HCT116 (cell line): ENCODE data around the gene OPCML. TPM values are rescaled to one million over a fixed set of nuclear protein-coding genes. Genes with fewer than 3 reads are reported as not detected.

ENCODE experiments used
- ATAC-seq: fragments of 200-7000 bp; cut with Tn5 transposase; 2 replicates; pipeline ENCODE4 v1.9.1; 2020; ENCODE audit warnings: mild to moderate bottlenecking, moderate library complexity
- BruUV-seq: library from RNA; stranded (reverse); fragments of 400-500 nt; replicated peaks from 2 replicates; lab custom pipeline; 2021; lab: Mats Ljungman, UMichigan
- CTCF ChIA-PET: fragments of 300-600 bp; sonication (Branson Sonifier 250); formaldehyde crosslinking; loops from one replicate; lab custom pipeline; 2021; ENCODE audit warnings: antibody characterized with exemption; lab: Charles Lee
- POLR2A ChIA-PET: fragments of 300-600, 350-600 bp; sonication (Branson Sonifier 250); formaldehyde crosslinking; loops from one replicate; lab custom pipeline; 2021; ENCODE audit warnings: antibody characterized with exemption; lab: Charles Lee
- RAD21 ChIA-PET, 2 experiments: fragments of 300-600 bp; sonication (Branson Sonifier 250); formaldehyde crosslinking; loops; one replicate each; lab custom pipeline; 2023; ENCODE audit warnings: low total read pairs in 2 of 2; ENCODE audit not compliant: uncharacterized antibody in 2 of 2, unreplicated experiment in 2 of 2, low non-redundant PET in 1 of 2; lab: Charles Lee
- DNase-seq: peaks from one replicate; pipeline ENCODE4 v3.0.0-alpha.2; 2010; ENCODE audit warnings: low read depth, low spot score
- H2AFZ ChIP-seq: fragments of 200-600 bp; shearing (Covaris generic), sonication (generic); 2 replicates; pipeline ENCODE4 v1.6.1; 2017; ENCODE audit warnings: low read depth, mixed run types, mixed read lengths, antibody characterized with exemption, low read length; ENCODE audit not compliant: poor library complexity, severe bottlenecking
- H3K27ac ChIP-seq: 2 replicates; pipeline ENCODE4 v1.5.1; 2012; ENCODE audit warnings: low read depth, low read length
- H3K27me3 ChIP-seq: fragments of 200-600 bp; sonication (generic); 2 replicates; pipeline ENCODE4 v1.6.1; 2016; ENCODE audit warnings: mixed run types, low read length, mixed read lengths; ENCODE audit not compliant: insufficient read depth
- H3K36me3 ChIP-seq, 2 experiments: fragments of 200-500 bp in 1 of 2; fragments of 200-600 bp in 1 of 2; sonication (Bioruptor generic) in 1 of 2; sonication (generic) in 1 of 2; 2 replicates each; pipeline versions ENCODE4 v1.5.1 to v1.6.1; 2014 to 2016; ENCODE audit warnings: low read length in 2 of 2, inconsistent platforms in 1 of 2, mixed read lengths in 1 of 2, mixed run types in 1 of 2; ENCODE audit not compliant: insufficient read depth in 2 of 2, control insufficient read depth in 1 of 2
- H3K4me1 ChIP-seq, 2 experiments: fragments of 200-600 bp in 1 of 2; sonication (generic) in 1 of 2; 2 replicates each; pipeline versions ENCODE4 v1.5.1 to v1.6.1; 2012 to 2017; ENCODE audit warnings: low read length in 2 of 2, inconsistent platforms in 1 of 2, mild to moderate bottlenecking in 1 of 2, mixed read lengths in 1 of 2, mixed run types in 1 of 2, moderate library complexity in 1 of 2; ENCODE audit not compliant: insufficient read depth in 2 of 2, control insufficient read depth in 1 of 2
- H3K4me2 ChIP-seq: fragments of 200-600 bp; sonication (generic); 2 replicates; pipeline ENCODE4 v1.6.1; 2017; ENCODE audit warnings: mixed run types, low read length, mixed read lengths
- H3K4me3 ChIP-seq, 2 experiments: fragments of 200-600 bp in 1 of 2; sonication (generic) in 1 of 2; replicated peaks in 1 of 2; 2 replicates each; pipeline ENCODE4 v1.5.1; 2011 to 2016; ENCODE audit warnings: low read length in 2 of 2, control low read depth in 1 of 2, low read depth in 1 of 2, mild to moderate bottlenecking in 1 of 2, mixed read lengths in 1 of 2, mixed run types in 1 of 2
- H3K79me2 ChIP-seq: fragments of 200-600 bp; sonication (generic); 2 replicates; pipeline ENCODE4 v1.6.1; 2017; ENCODE audit warnings: mild to moderate bottlenecking, mixed run types, low read length, moderate library complexity, mixed read lengths; ENCODE audit not compliant: insufficient read depth
- H3K9ac ChIP-seq: fragments of 200-600 bp; sonication (generic); 2 replicates; pipeline ENCODE4 v1.6.1; 2016; ENCODE audit warnings: low read length, mixed read lengths
- H3K9me2 ChIP-seq: fragments of 200-600 bp; sonication (generic), shearing (Covaris generic); 2 replicates; pipeline ENCODE4 v1.6.1; 2017; ENCODE audit warnings: mixed run types, mild to moderate bottlenecking, moderate library complexity; ENCODE audit not compliant: insufficient read depth
- H3K9me3 ChIP-seq, 2 experiments: fragments of 200-500 bp in 1 of 2; fragments of 200-600 bp in 1 of 2; sonication (Bioruptor generic) in 1 of 2; sonication (generic) in 1 of 2; 2 replicates each; pipeline ENCODE4 v1.6.1; 2014 to 2017; ENCODE audit warnings: low read length in 2 of 2, mixed read lengths in 2 of 2, inconsistent platforms in 1 of 2, low read depth in 1 of 2, mild to moderate bottlenecking in 1 of 2, mixed run types in 1 of 2, moderate library complexity in 1 of 2; ENCODE audit not compliant: control insufficient read depth in 1 of 2, insufficient read depth in 1 of 2
- H4K20me1 ChIP-seq: fragments of 200-600 bp; sonication (generic), shearing (Covaris generic); 2 replicates; pipeline ENCODE4 v1.6.1; 2017; ENCODE audit warnings: mixed run types, mild to moderate bottlenecking, moderate library complexity; ENCODE audit not compliant: insufficient read depth
- CEBPB ChIP-seq: IDR thresholded peaks from 2 replicates; pipeline ENCODE4 v1.6.1; 2012; ENCODE audit warnings: low read depth
- EGR1 ChIP-seq: IDR thresholded peaks from 2 replicates; pipeline ENCODE4 v1.6.1; 2012; ENCODE audit warnings: low read depth
- EZH2 ChIP-seq: fragments of 200-600 bp; sonication (generic); IDR thresholded peaks from 2 replicates; pipeline ENCODE4 v1.6.1; 2017; ENCODE audit warnings: antibody characterized with exemption, mixed run types
- FOSL1 ChIP-seq: IDR thresholded peaks from 2 replicates; pipeline ENCODE4 v1.6.1; 2012; ENCODE audit warnings: low read depth
- RAD21 ChIP-seq: IDR thresholded peaks from 2 replicates; pipeline ENCODE4 v1.6.1; 2012; ENCODE audit warnings: low read depth, mild to moderate bottlenecking
- REST ChIP-seq: IDR thresholded peaks from 2 replicates; pipeline ENCODE4 v1.6.1; 2012; ENCODE audit warnings: low read depth
- SP1 ChIP-seq: IDR thresholded peaks from 2 replicates; pipeline ENCODE4 v1.6.1; 2012; ENCODE audit warnings: low read depth
- SRF ChIP-seq: IDR thresholded peaks from 2 replicates; pipeline ENCODE4 v1.6.1; 2012; ENCODE audit warnings: low read depth
- YY1 ChIP-seq: IDR thresholded peaks from 2 replicates; pipeline ENCODE4 v1.6.1; 2011; ENCODE audit warnings: low read length, low read depth, moderate library complexity, mild to moderate bottlenecking; ENCODE audit not compliant: insufficient replicate concordance; ENCODE audit errors: extremely low read depth
- ZBTB33 ChIP-seq: IDR thresholded peaks from 2 replicates; pipeline ENCODE4 v1.6.1; 2011; ENCODE audit warnings: mild to moderate bottlenecking, low read length, moderate library complexity; ENCODE audit not compliant: insufficient replicate concordance; ENCODE audit errors: extremely low read depth
- intact Hi-C: fragments of 100-400 bp; cut with micrococcal nuclease; formaldehyde crosslinking; loops from 2 replicates; pipeline ENCODE4 v1.10.0; 2022
- total RNA-seq: library from RNA; stranded (reverse); gene quantifications from one replicate; pipeline ENCODE4 v1.2.1, GENCODE V29; 2021; ENCODE audit not compliant: unreplicated experiment

OPCML gene
- total RNA-seq, 1 experiment from 2014 or later, result not detected

- ChIA-PET RAD21 (no interaction called here), CTCF (no interaction called here), POLR2A (no interaction called here)
- H3K4me2 ChIP-seq, result no peak overlapping the region
- no peaks in the 10 kb centered on the region for H3K36me3 ChIP-seq
- no peak for DNase-seq
- no peak overlapping the region for H3K27ac ChIP-seq
- no peaks in the 10 kb centered on the region for H3K9me2 ChIP-seq
- no peaks in the 10 kb centered on the region for H4K20me1 ChIP-seq
- H3K4me3 ChIP-seq, result no peak overlapping the region
- H2AFZ ChIP-seq, result no peak overlapping the region
- peaks cover 8 to 15% of the 10 kb centered on the region in 2 experiments; a peak in 2 of 4 replicates for H3K9me3 ChIP-seq
- no TSS peak for BruUV-seq
- no peaks in the 10 kb centered on the region for H3K27me3 ChIP-seq
- H3K9ac ChIP-seq, result no peak overlapping the region
- no peak for TF ChIP-seq EZH2
- no peak for TF ChIP-seq RAD21
- no peak for TF ChIP-seq SP1
- TF ChIP-seq ZBTB33, result no peak
- TF ChIP-seq, all 23 proteins: peak for 0
- ATAC-seq, result no peak
- intact Hi-C loops, result no loop called here
- H3K4me1 ChIP-seq, result no peaks in the 10 kb centered on the region
- H3K79me2 ChIP-seq, result no peaks in the 10 kb centered on the region
Measured at GRCh38 chr11:133228471-133229329, 303.6 kb downstream of the OPCML start.

GRCh38 chr11:133227632-133228111 is 304.6 kb downstream of the OPCML start:
- Histone ChIP-seq H4K20me1 (no peaks in the 10 kb centered on the region), H3K36me3 (no peaks in the 10 kb centered on the region), H3K79me2 (no peaks in the 10 kb centered on the region), H3K27ac (no peak overlapping the region), H3K9me3 (peaks cover 8 to 15% of the 10 kb centered on the region in 2 experiments; a peak in 2 of 4 replicates), H3K9ac (no peak overlapping the region), H3K4me3 (no peak overlapping the region), H3K4me1 (no peaks in the 10 kb centered on the region), H3K27me3 (no peaks in the 10 kb centered on the region), H2AFZ (no peak overlapping the region), H3K4me2 (no peak overlapping the region), H3K9me2 (no peaks in the 10 kb centered on the region)
- RAD21 ChIA-PET, result no interaction called here
- BruUV-seq, result no TSS peak
- CTCF ChIA-PET, result no interaction called here
- intact Hi-C loops, result no loop called here
- no peak for DNase-seq
- no peak for ATAC-seq
- POLR2A ChIA-PET, result no interaction called here
- TF ChIP-seq REST, result no peak
- no peak for TF ChIP-seq SRF
- TF ChIP-seq CEBPB, result no peak
- TF ChIP-seq RAD21, result no peak
- TF ChIP-seq FOSL1, result no peak
- TF ChIP-seq EGR1, result no peak
- TF ChIP-seq SP1, result no peak
- no peak for TF ChIP-seq YY1
- no peak for TF ChIP-seq ZBTB33
- TF ChIP-seq EZH2, result no peak
